ENCODE results near the gene DPH6. TPM values are rescaled to one million over a fixed set of nuclear protein-coding genes. Genes with fewer than 3 reads are reported as not detected.

The DPH6 gene
- total RNA-seq, 1 experiment from 2014 or later: 5.3 TPM

GRCh38 chr15:35479423-35479822 lies 66.5 kb downstream of the DPH6 start:
- Mint-ChIP-seq H3K4me3 (ENCODE audit: low read depth, unreplicated experiment) (no peak overlapping the region), H3K27me3 (ENCODE audit: unreplicated experiment) (no peaks in the 10 kb centered on the region), H3K9me3 (ENCODE audit: low read depth, unreplicated experiment) (no peaks in the 10 kb centered on the region), H3K36me3 (ENCODE audit: insufficient read depth, unreplicated experiment) (no peaks in the 10 kb centered on the region), H3K4me1 (ENCODE audit: low read depth, unreplicated experiment) (no peaks in the 10 kb centered on the region), H3K27ac (ENCODE audit: unreplicated experiment) (no peak overlapping the region)
- no peak for TF ChIP-seq CTCF (IDR thresholded peaks at IDR 0.05; ENCODE audit: unreplicated experiment)
- BruUV-seq (replicated peaks): no TSS peak
- no peak for DNase-seq
- intact Hi-C loops (cut with micrococcal nuclease; ENCODE audit: unreplicated experiment): no loop called here
- CTCF ChIA-PET: no interaction called here

GRCh38 chr15:35477312-35478262 lies 68.4 kb downstream of the DPH6 start:
- intact Hi-C loops (cut with micrococcal nuclease; ENCODE audit: unreplicated experiment): no loop called here
- Mint-ChIP-seq H3K27ac (ENCODE audit: unreplicated experiment) (no peak overlapping the region), H3K4me3 (ENCODE audit: low read depth, unreplicated experiment) (no peak overlapping the region), H3K27me3 (ENCODE audit: unreplicated experiment) (no peaks in the 10 kb centered on the region), H3K9me3 (ENCODE audit: low read depth, unreplicated experiment) (no peaks in the 10 kb centered on the region), H3K4me1 (ENCODE audit: low read depth, unreplicated experiment) (no peaks in the 10 kb centered on the region), H3K36me3 (ENCODE audit: insufficient read depth, unreplicated experiment) (no peaks in the 10 kb centered on the region)
- no TSS peak for BruUV-seq (replicated peaks)
- no peak for DNase-seq
- CTCF ChIA-PET: no interaction called here
- no peak for TF ChIP-seq CTCF (IDR thresholded peaks at IDR 0.05; ENCODE audit: unreplicated experiment)

GRCh38 chr15:35471024-35471423 lies 74.9 kb downstream of the DPH6 start:
- Mint-ChIP-seq H3K4me1 (ENCODE audit: low read depth, unreplicated experiment) (no peaks in the 10 kb centered on the region), H3K27ac (ENCODE audit: unreplicated experiment) (no peak overlapping the region), H3K27me3 (ENCODE audit: unreplicated experiment) (no peaks in the 10 kb centered on the region), H3K4me3 (ENCODE audit: low read depth, unreplicated experiment) (no peak overlapping the region), H3K9me3 (ENCODE audit: low read depth, unreplicated experiment) (no peaks in the 10 kb centered on the region), H3K36me3 (ENCODE audit: insufficient read depth, unreplicated experiment) (no peaks in the 10 kb centered on the region)
- intact Hi-C loops (cut with micrococcal nuclease; ENCODE audit: unreplicated experiment): no loop called here
- CTCF ChIA-PET: no interaction called here
- DNase-seq: no peak
- TF ChIP-seq CTCF (IDR thresholded peaks at IDR 0.05; ENCODE audit: unreplicated experiment): no peak
- BruUV-seq (replicated peaks): no TSS peak

GRCh38 chr15:35470441-35470840 lies 75.5 kb downstream of the DPH6 start:
- intact Hi-C loops (cut with micrococcal nuclease; ENCODE audit: unreplicated experiment): no loop called here
- BruUV-seq (replicated peaks): no TSS peak
- H3K4me1 Mint-ChIP-seq (ENCODE audit: low read depth, unreplicated experiment): no peaks in the 10 kb centered on the region

More at GRCh38 chr15:35470441-35470840, 75.5 kb downstream of the DPH6 start:
- no peak overlapping the region for H3K27ac Mint-ChIP-seq (ENCODE audit: unreplicated experiment)
- no peaks in the 10 kb centered on the region for H3K9me3 Mint-ChIP-seq (ENCODE audit: low read depth, unreplicated experiment)
- no peak for DNase-seq
- no peak overlapping the region for H3K4me3 Mint-ChIP-seq (ENCODE audit: low read depth, unreplicated experiment)
- no peak for TF ChIP-seq CTCF (IDR thresholded peaks at IDR 0.05; ENCODE audit: unreplicated experiment)
- no peaks in the 10 kb centered on the region for H3K27me3 Mint-ChIP-seq (ENCODE audit: unreplicated experiment)
- H3K36me3 Mint-ChIP-seq (ENCODE audit: insufficient read depth, unreplicated experiment): no peaks in the 10 kb centered on the region
- CTCF ChIA-PET: no interaction called here
